ENCODE data around the gene DIAPH3.

The DIAPH3 gene

DNA sequence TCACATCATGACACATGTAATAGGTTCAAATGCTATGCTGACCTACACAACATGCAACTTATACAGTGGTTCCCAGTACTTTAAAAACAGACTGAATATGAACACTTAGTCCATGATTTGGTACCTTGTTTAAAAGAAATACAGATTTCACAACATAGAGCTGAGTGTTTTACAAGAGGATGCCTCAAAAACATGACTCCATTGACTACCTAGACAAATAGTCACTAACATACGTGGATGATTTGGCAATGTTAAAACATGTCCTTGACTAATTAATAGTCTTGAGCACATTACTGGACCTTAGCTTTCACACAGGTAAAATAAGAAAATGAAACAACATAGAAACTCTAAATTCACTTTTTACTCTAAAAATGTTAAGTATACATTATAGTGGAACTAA lies 300.1 kb downstream of the DIAPH3 start:
- POLR2A ChIA-PET: no interaction called here
- TF ChIP-seq, protein P1, sequence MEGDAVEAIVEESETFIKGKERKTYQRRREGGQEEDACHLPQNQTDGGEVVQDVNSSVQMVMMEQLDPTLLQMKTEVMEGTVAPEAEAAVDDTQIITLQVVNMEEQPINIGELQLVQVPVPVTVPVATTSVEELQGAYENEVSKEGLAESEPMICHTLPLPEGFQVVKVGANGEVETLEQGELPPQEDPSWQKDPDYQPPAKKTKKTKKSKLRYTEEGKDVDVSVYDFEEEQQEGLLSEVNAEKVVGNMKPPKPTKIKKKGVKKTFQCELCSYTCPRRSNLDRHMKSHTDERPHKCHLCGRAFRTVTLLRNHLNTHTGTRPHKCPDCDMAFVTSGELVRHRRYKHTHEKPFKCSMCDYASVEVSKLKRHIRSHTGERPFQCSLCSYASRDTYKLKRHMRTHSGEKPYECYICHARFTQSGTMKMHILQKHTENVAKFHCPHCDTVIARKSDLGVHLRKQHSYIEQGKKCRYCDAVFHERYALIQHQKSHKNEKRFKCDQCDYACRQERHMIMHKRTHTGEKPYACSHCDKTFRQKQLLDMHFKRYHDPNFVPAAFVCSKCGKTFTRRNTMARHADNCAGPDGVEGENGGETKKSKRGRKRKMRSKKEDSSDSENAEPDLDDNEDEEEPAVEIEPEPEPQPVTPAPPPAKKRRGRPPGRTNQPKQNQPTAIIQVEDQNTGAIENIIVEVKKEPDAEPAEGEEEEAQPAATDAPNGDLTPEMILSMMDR (IDR thresholded peaks at IDR 0.05; ENCODE audit: control extremely low read depth, extremely low read depth, low read depth, missing control alignments): no peak
- DNase-seq (ENCODE audit: extremely low spot score): no peak
- CTCF ChIA-PET: interaction anchor here (1.2 kb wide), 1 partner anchor 14 kb away, joined by 3 read pairs; no protein-coding TSS in a partner anchor

DNA sequence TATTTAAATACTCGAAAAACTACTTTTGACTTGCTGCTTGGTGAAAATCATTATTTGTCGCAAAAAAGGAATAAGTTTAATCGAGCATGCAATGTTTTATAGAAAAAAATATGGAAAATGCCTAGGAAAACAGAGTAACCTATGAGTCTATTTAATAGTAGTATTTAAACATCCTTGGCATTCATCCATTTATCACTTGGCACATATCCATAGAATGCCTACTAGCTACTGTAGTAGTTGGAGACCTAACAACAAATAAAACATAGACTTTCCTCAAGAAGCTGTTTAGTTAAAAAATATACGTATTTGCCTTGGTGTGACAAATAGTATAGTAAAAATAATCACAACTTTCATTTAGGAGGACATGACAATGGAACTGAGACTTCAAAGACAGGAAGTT lies 302.1 kb downstream of the DIAPH3 start:
- TF ChIP-seq, protein P1 (IDR thresholded peaks at IDR 0.05; ENCODE audit: control extremely low read depth, extremely low read depth, low read depth, missing control alignments): no peak
- POLR2A ChIA-PET: no interaction called here
- CTCF ChIA-PET: interaction anchor here (0.8 kb wide), 1 partner anchor 15 kb away, joined by 3 read pairs; no protein-coding TSS in a partner anchor
- no peak for DNase-seq (ENCODE audit: extremely low spot score)

DNA sequence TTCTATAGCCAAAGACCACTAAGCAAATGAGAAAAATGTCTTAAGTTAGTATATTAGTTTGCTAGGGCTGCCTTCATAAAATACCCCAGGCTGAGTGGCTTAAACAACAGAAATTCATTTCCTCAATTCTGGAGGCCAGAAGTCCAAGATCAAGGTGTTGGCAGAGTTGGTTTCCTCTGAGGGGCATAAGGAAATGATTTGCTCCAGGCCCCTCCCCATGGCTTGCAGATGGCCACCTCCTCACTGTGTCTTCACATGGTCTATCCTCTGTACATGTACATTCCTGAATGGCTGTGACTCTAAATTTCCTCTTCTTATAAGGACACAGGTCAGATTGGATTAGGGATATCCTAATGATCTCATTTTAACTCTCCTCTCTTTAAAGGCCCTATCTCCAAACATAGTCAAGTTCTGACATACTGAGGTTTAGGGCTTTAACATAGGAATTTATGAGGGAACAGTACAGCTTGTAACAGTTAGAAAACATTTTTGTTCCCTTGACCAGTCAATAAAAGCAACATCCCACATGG lies 307.4 kb downstream of the DIAPH3 start:
- POLR2A ChIA-PET: no interaction called here
- CTCF ChIA-PET: interaction anchor here (1.2 kb wide), 1 partner anchor 10 kb away, joined by 3 read pairs; no protein-coding TSS in a partner anchor
- DNase-seq (ENCODE audit: extremely low spot score): no peak
- TF ChIP-seq, protein P1 (IDR thresholded peaks at IDR 0.05; ENCODE audit: control extremely low read depth, extremely low read depth, low read depth, missing control alignments): no peak

DNA sequence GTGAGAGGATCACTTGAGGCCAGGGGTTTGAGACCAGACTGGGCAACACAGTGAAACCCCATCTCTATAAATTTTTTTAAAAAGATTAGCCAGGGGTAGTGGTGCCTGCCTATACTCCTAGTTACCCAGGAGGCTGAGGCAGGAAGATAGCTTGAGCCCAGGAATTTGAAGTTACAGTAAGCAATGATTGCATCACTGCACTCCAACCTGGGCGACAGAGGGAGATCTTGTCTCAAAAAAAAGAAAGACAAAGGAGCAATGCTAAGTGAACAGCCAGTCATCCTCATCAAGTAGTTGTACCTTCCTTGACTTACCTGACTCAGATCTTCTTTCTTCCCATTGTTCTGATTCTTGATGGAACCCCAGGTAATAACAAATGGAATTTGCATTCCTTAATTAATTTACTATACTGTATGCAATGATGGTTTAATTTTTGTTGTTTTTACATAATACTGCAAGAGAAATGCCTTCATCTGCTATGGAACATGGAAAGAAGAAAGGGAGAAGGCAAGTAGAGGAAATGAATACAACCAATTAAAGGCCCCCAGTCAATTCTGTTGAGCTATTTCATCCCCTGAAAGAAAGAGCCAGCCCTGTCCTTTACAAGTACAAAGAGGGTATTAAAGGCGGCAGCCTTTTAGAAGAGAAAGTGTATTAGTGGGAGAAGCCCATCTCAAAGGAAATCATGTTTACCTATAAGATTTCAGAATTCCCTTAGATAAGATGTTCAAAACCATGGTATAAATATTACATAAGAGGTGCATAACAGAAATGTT lies 316.7 kb downstream of the DIAPH3 start:
- CTCF ChIA-PET: interaction anchor here (1.2 to 1.5 kb wide), 3 partner anchors 10 to 80 kb away, joined by 3 read pairs; no protein-coding TSS in a partner anchor
- DNase-seq (ENCODE audit: extremely low spot score): no peak
- TF ChIP-seq, protein P1 (IDR thresholded peaks at IDR 0.05; ENCODE audit: control extremely low read depth, extremely low read depth, low read depth, missing control alignments): no peak
- POLR2A ChIA-PET: no interaction called here

DNA sequence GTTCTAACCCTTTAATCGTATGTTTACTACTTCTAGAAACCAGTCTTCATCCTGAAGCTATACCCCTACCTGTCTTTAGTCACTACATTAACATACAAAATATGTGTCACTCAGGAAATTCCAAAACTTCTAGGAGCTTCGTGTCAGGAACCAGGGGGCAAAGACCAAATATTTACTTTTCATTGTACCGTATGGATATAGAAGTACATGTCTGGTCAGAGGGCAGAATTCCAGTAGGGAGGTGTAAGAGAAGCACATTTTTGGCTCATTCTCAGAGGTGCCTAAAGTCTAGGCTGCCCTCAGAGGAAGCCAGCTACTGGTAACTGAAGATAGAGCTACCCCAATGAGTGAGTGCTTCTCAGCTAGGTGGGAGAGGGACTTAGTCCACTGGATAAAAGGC lies 320.7 kb downstream of the DIAPH3 start:
- TF ChIP-seq, protein P1 (IDR thresholded peaks at IDR 0.05; ENCODE audit: control extremely low read depth, extremely low read depth, low read depth, missing control alignments): no peak
- DNase-seq (ENCODE audit: extremely low spot score): no peak
- ChIA-PET CTCF (interaction anchor here (0.8 to 1.8 kb wide), 5 partner anchors 9 to 97 kb away, joined by 3 to 11 read pairs (median 4); no protein-coding TSS in a partner anchor), POLR2A (no interaction called here)

DNA sequence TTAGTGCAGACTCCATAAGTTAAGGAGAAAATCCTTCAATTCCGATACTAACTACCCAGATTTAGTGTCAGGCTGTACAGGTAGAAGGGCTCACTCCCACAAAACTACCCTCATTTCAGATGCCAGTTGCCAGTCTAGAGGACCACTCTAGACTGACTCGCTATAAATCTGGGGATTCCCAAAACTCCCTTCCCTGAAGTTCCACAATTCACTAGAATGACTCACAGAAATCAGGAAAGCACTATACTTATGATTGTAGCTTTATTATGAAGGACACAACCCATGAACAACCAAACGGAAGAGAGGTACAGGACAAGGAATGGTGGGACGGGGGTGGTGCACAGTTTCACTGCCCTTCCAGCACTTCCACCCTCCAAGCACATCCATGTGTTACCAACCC lies 321.2 kb downstream of the DIAPH3 start:
- CTCF ChIA-PET: interaction anchor here (0.8 to 1.8 kb wide), 4 partner anchors 10 to 42 kb away, joined by 3 to 11 read pairs (median 6); no protein-coding TSS in a partner anchor
- TF ChIP-seq, protein P1 (IDR thresholded peaks at IDR 0.05; ENCODE audit: control extremely low read depth, extremely low read depth, low read depth, missing control alignments): no peak
- DNase-seq (ENCODE audit: extremely low spot score): no peak
- POLR2A ChIA-PET: no interaction called here

Measured in GM10248 (cell line).